DOHH2 (cell line): Measurements from ENCODE around the gene STARD3NL.

Source experiments
- H3F3A ChIP-seq: fragments of 200-600 bp; sonication (generic), shearing (Covaris generic); 2 replicates; pipeline ENCODE4 v1.6.0; 2016; ENCODE audit warnings: antibody characterized with exemption, mild to moderate bottlenecking; ENCODE audit not compliant: control insufficient read depth, insufficient read depth
- H3K27ac ChIP-seq: fragments of 200-600 bp; sonication (generic); 2 replicates; pipeline ENCODE4 v1.5.1; 2014; ENCODE audit warnings: low read depth, mild to moderate bottlenecking, low read length, moderate library complexity
- H3K27me3 ChIP-seq: fragments of 200-600 bp; sonication (generic); 2 replicates; pipeline ENCODE4 v1.6.1; 2014; ENCODE audit warnings: mild to moderate bottlenecking, low read length, mixed read lengths; ENCODE audit not compliant: control insufficient read depth
- H3K36me3 ChIP-seq: fragments of 200-600 bp; sonication (generic); 2 replicates; pipeline ENCODE4 v1.6.1; 2014; ENCODE audit warnings: mild to moderate bottlenecking, low read length, moderate library complexity, mixed read lengths; ENCODE audit not compliant: control insufficient read depth
- H3K4me1 ChIP-seq: fragments of 200-600 bp; sonication (generic); 2 replicates; pipeline ENCODE4 v1.6.1; 2014; ENCODE audit warnings: mild to moderate bottlenecking, low read length, mixed read lengths; ENCODE audit not compliant: control insufficient read depth
- H3K4me2 ChIP-seq: fragments of 200-600 bp; sonication (generic); 2 replicates; pipeline ENCODE4 v1.6.0; 2014; ENCODE audit warnings: mild to moderate bottlenecking, low read length, moderate library complexity
- H3K4me3 ChIP-seq: fragments of 200-600 bp; sonication (generic); 2 replicates; pipeline ENCODE4 v1.5.1; 2014; ENCODE audit warnings: mild to moderate bottlenecking, low read length, mixed read lengths
- H3K79me2 ChIP-seq: fragments of 200-600 bp; sonication (generic); 2 replicates; pipeline ENCODE4 v1.6.1; 2014; ENCODE audit warnings: mild to moderate bottlenecking, low read length, mixed read lengths; ENCODE audit not compliant: control insufficient read depth
- H3K9me2 ChIP-seq: fragments of 200-600 bp; sonication (generic); replicated peaks from 2 replicates; pipeline ENCODE4 v1.6.1; 2014; ENCODE audit warnings: mild to moderate bottlenecking, low read length, mixed read lengths; ENCODE audit not compliant: control insufficient read depth
- H3K9me3 ChIP-seq: fragments of 200-600 bp; sonication (generic); 2 replicates; pipeline ENCODE4 v1.6.1; 2014; ENCODE audit warnings: antibody characterized with exemption, low read length, mixed read lengths; ENCODE audit not compliant: control insufficient read depth, insufficient read depth
- H4K20me1 ChIP-seq: fragments of 200-600 bp; sonication (generic); 2 replicates; pipeline ENCODE4 v1.6.0; 2014; ENCODE audit warnings: low read depth, mild to moderate bottlenecking, antibody characterized with exemption, low read length, moderate library complexity; ENCODE audit not compliant: control insufficient read depth, insufficient read depth
- CTCF ChIP-seq: fragments of 200-600 bp; sonication (generic); IDR thresholded peaks from one replicate; pipeline ENCODE4 v1.5.1; 2014; ENCODE audit warnings: antibody characterized with exemption, mild to moderate bottlenecking, low read depth, low read length; ENCODE audit not compliant: poor library complexity, severe bottlenecking
- EZH2phosphoT487 ChIP-seq: fragments of 200-600 bp; sonication (generic); IDR thresholded peaks from 2 replicates; pipeline ENCODE4 v1.6.1; 2017; ENCODE audit warnings: borderline replicate concordance, mild to moderate bottlenecking, antibody characterized with exemption, low read length, moderate library complexity, mixed read lengths

Gene STARD3NL

GRCh38 chr7:38181111-38181510 lies 3.1 kb downstream of the STARD3NL start:
- Histone ChIP-seq H3K4me3 (no peak overlapping the region), H3K9me3 (no peaks in the 10 kb centered on the region), H3K27ac (no peak overlapping the region), H3K4me1 (peaks cover 28% of the 10 kb centered on the region), H3K9me2 (no peaks in the 10 kb centered on the region), H3K79me2 (peaks cover 59% of the 10 kb centered on the region), H3F3A (no peaks in the 10 kb centered on the region), H4K20me1 (no peaks in the 10 kb centered on the region), H3K36me3 (peaks cover 3% of the 10 kb centered on the region), H3K4me2 (no peak overlapping the region), H3K27me3 (no peaks in the 10 kb centered on the region)
- TF ChIP-seq EZH2phosphoT487 (no peak), CTCF (no peak)

- Histone ChIP-seq H3K27ac (no peak overlapping the region), H3K4me3 (no peak overlapping the region), H3K4me1 (peaks cover 25% of the 10 kb centered on the region), H3K9me2 (no peaks in the 10 kb centered on the region), H3K79me2 (peaks cover 69% of the 10 kb centered on the region), H3K27me3 (no peaks in the 10 kb centered on the region), H3F3A (no peaks in the 10 kb centered on the region), H3K4me2 (no peak overlapping the region), H3K36me3 (peaks cover 3% of the 10 kb centered on the region), H4K20me1 (no peaks in the 10 kb centered on the region), H3K9me3 (no peaks in the 10 kb centered on the region)
- TF ChIP-seq EZH2phosphoT487 (no peak), CTCF (no peak)
These were observed 4.4 kb downstream of the STARD3NL start for GRCh38 chr7:38182450-38182849.

- H3K27me3 ChIP-seq, result no peaks in the 10 kb centered on the region
- H3K9me3 ChIP-seq, result no peaks in the 10 kb centered on the region
- TF ChIP-seq EZH2phosphoT487 (no peak), CTCF (no peak)
- H4K20me1 ChIP-seq, result 0 out of 2 replicates have a peak, but pooled peaks cover 2% of the 10 kb centered on the region
- peaks cover 69% of the 10 kb centered on the region for H3K79me2 ChIP-seq
- 0 out of 2 replicates have a peak, but pooled peaks cover 3% of the 10 kb centered on the region for H3K36me3 ChIP-seq
- H3K9me2 ChIP-seq, result no peaks in the 10 kb centered on the region
- H3K27ac ChIP-seq, result no peak overlapping the region
- no peak overlapping the region for H3K4me3 ChIP-seq
- H3K4me1 ChIP-seq, result peaks cover 8% of the 10 kb centered on the region
- no peak overlapping the region for H3K4me2 ChIP-seq
- H3F3A ChIP-seq, result no peaks in the 10 kb centered on the region
These were observed 7.6 kb downstream of the STARD3NL start for GRCh38 chr7:38185395-38186307.
